GM18502 (cell line): ENCODE measurements around the gene PPCDC.

Source experiments
- ATAC-seq: cut with Tn5 transposase; IDR thresholded peaks from one replicate; pipeline ENCODE4 v1.9.1; 2021; ENCODE audit warnings: mild to moderate bottlenecking; ENCODE audit not compliant: unreplicated experiment, poor library complexity

PPCDC gene

GRCh38 chr15:75008629-75009326 lies 14.6 kb upstream of the PPCDC start:
- peak; percentile 84 for ATAC-seq

GRCh38 chr15:75016431-75016830 lies 7.0 kb upstream of the PPCDC start:
- ATAC-seq, result no peak

- no peak for ATAC-seq
Observed at GRCh38 chr15:75019916-75020315, 3.5 kb upstream of the PPCDC start.

- no peak for ATAC-seq
Observed at GRCh38 chr15:75021341-75021740, 2.0 kb upstream of the PPCDC start.

GRCh38 chr15:75022783-75023180 lies 608 bp upstream of the PPCDC start:
- ATAC-seq, result no peak

GRCh38 chr15:75023872-75024636 lies 664 bp downstream of the PPCDC start:
- ATAC-seq, result no peak

- no peak for ATAC-seq
Observed at GRCh38 chr15:75025107-75025506, 1.7 kb downstream of the PPCDC start.

GRCh38 chr15:75025548-75026260 lies 2.3 kb downstream of the PPCDC start:
- ATAC-seq, result no peak

GRCh38 chr15:75027551-75027950 lies 4.2 kb downstream of the PPCDC start:
- ATAC-seq, result no peak

- peak; percentile 19 for ATAC-seq
Observed at GRCh38 chr15:75028991-75029377, 5.6 kb downstream of the PPCDC start.

GRCh38 chr15:75029378-75030022 lies 6.1 kb downstream of the PPCDC start:
- ATAC-seq, result peak; percentile 62

GRCh38 chr15:75030023-75030413 lies 6.6 kb downstream of the PPCDC start:
- ATAC-seq, result no peak

GRCh38 chr15:75030424-75030823 lies 7.0 kb downstream of the PPCDC start:
- no peak for ATAC-seq

GRCh38 chr15:75031848-75032247 lies 8.5 kb downstream of the PPCDC start:
- ATAC-seq, result no peak

- ATAC-seq, result no peak
Observed at GRCh38 chr15:75032395-75032794, 9.0 kb downstream of the PPCDC start.

- no peak for ATAC-seq
Observed at GRCh38 chr15:75033809-75034208, 10.4 kb downstream of the PPCDC start.

GRCh38 chr15:75034615-75035014 lies 11.2 kb downstream of the PPCDC start:
- no peak for ATAC-seq

- ATAC-seq, result no peak
Observed at GRCh38 chr15:75036212-75036616, 12.8 kb downstream of the PPCDC start.

- no peak for ATAC-seq
Observed at GRCh38 chr15:75037685-75038084, 14.3 kb downstream of the PPCDC start.

GRCh38 chr15:75038231-75038630 lies 14.8 kb downstream of the PPCDC start:
- no peak for ATAC-seq
